ENCODE results near the gene PERM1. TPM values are rescaled to one million over a fixed set of nuclear protein-coding genes. Genes with fewer than 3 reads are reported as not detected.

Gene PERM1
- total and polyA plus RNA-seq, 2 of the 13 experiments (the other 11 are each of a cell fraction or from before 2014, with no cell fraction given), result 0.04 to 0.29 TPM

- TF ChIP-seq, protein P1, sequence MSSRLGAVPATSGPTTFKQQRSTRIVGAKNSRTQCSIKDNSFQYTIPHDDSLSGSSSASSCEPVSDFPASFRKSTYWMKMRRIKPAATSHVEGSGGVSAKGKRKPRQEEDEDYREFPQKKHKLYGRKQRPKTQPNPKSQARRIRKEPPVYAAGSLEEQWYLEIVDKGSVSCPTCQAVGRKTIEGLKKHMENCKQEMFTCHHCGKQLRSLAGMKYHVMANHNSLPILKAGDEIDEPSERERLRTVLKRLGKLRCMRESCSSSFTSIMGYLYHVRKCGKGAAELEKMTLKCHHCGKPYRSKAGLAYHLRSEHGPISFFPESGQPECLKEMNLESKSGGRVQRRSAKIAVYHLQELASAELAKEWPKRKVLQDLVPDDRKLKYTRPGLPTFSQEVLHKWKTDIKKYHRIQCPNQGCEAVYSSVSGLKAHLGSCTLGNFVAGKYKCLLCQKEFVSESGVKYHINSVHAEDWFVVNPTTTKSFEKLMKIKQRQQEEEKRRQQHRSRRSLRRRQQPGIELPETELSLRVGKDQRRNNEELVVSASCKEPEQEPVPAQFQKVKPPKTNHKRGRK (CRISPR knock-in tag; IDR thresholded peaks at IDR 0.05), result 0 out of 2 replicates have a peak, but pooled peaks have one; percentile 23
- TF ChIP-seq ZNF432 (CRISPR knock-in tag; IDR thresholded peaks at IDR 0.05; ENCODE audit: borderline replicate concordance), result no peak
- TF ChIP-seq, protein P2, sequence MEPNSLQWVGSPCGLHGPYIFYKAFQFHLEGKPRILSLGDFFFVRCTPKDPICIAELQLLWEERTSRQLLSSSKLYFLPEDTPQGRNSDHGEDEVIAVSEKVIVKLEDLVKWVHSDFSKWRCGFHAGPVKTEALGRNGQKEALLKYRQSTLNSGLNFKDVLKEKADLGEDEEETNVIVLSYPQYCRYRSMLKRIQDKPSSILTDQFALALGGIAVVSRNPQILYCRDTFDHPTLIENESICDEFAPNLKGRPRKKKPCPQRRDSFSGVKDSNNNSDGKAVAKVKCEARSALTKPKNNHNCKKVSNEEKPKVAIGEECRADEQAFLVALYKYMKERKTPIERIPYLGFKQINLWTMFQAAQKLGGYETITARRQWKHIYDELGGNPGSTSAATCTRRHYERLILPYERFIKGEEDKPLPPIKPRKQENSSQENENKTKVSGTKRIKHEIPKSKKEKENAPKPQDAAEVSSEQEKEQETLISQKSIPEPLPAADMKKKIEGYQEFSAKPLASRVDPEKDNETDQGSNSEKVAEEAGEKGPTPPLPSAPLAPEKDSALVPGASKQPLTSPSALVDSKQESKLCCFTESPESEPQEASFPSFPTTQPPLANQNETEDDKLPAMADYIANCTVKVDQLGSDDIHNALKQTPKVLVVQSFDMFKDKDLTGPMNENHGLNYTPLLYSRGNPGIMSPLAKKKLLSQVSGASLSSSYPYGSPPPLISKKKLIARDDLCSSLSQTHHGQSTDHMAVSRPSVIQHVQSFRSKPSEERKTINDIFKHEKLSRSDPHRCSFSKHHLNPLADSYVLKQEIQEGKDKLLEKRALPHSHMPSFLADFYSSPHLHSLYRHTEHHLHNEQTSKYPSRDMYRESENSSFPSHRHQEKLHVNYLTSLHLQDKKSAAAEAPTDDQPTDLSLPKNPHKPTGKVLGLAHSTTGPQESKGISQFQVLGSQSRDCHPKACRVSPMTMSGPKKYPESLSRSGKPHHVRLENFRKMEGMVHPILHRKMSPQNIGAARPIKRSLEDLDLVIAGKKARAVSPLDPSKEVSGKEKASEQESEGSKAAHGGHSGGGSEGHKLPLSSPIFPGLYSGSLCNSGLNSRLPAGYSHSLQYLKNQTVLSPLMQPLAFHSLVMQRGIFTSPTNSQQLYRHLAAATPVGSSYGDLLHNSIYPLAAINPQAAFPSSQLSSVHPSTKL (CRISPR knock-in tag; IDR thresholded peaks at IDR 0.05), result peak; percentile 71
- peak; percentile 45; the same call in 1 of the 2 replicates for TF ChIP-seq ZSCAN25 (CRISPR knock-in tag; IDR thresholded peaks at IDR 0.05)
- TF ChIP-seq, protein P3, sequence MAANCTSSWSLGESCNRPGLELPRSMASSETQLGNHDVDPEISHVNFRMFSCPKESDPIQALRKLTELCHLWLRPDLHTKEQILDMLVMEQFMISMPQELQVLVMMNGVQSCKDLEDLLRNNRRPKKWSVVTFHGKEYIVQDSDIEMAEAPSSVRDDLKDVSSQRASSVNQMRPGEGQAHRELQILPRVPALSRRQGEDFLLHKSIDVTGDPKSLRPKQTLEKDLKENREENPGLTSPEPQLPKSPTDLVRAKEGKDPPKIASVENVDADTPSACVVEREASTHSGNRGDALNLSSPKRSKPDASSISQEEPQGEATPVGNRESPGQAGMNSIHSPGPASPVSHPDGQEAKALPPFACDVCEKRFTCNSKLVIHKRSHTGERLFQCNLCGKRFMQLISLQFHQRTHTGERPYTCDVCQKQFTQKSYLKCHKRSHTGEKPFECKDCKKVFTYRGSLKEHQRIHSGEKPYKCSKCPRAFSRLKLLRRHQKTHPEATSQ (CRISPR knock-in tag; IDR thresholded peaks at IDR 0.05; ENCODE audit: borderline replicate concordance), result no peak; the same call in none of the 2 replicates
- TF ChIP-seq PPARG (CRISPR knock-in tag; conservative IDR thresholded peaks at IDR 0.05), result peak; percentile 35; the same call in 1 of the 2 replicates
- 0 out of 2 replicates have a peak, but pooled peaks have one; percentile 42 for TF ChIP-seq ZNF780A (CRISPR knock-in tag; IDR thresholded peaks at IDR 0.05)
- peak; percentile 32 for TF ChIP-seq U2AF1 (optimal IDR thresholded peaks at IDR 0.05; ENCODE audit: low read depth, low read length)
- TF ChIP-seq, protein P4, sequence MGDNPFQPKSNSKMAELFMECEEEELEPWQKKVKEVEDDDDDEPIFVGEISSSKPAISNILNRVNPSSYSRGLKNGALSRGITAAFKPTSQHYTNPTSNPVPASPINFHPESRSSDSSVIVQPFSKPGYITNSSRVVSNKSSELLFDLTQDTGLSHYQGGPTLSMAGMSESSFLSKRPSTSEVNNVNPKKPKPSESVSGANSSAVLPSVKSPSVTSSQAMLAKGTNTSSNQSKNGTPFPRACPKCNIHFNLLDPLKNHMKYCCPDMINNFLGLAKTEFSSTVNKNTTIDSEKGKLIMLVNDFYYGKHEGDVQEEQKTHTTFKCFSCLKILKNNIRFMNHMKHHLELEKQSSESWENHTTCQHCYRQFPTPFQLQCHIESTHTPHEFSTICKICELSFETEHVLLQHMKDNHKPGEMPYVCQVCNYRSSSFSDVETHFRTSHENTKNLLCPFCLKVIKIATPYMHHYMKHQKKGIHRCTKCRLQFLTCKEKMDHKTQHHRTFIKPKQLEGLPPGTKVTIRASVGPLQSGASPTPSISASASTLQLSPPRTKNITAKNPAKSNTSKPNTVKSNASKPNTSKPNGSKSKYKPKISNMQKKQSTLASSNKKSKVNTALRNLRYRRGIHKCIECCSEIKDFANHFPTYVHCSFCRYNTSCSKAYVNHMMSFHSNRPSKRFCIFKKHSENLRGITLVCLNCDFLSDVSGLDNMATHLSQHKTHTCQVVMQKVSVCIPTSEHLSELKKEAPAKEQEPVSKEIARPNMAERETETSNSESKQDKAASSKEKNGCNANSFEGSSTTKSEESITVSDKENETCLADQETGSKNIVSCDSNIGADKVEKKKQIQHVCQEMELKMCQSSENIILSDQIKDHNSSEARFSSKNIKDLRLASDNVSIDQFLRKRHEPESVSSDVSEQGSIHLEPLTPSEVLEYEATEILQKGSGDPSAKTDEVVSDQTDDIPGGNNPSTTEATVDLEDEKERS (CRISPR knock-in tag; IDR thresholded peaks at IDR 0.05), result peak; percentile 85; the same call in 1 of the 2 replicates
- no peak for TF ChIP-seq NR2F1 (CRISPR knock-in tag; IDR thresholded peaks at IDR 0.05)
- TF ChIP-seq, protein P5, sequence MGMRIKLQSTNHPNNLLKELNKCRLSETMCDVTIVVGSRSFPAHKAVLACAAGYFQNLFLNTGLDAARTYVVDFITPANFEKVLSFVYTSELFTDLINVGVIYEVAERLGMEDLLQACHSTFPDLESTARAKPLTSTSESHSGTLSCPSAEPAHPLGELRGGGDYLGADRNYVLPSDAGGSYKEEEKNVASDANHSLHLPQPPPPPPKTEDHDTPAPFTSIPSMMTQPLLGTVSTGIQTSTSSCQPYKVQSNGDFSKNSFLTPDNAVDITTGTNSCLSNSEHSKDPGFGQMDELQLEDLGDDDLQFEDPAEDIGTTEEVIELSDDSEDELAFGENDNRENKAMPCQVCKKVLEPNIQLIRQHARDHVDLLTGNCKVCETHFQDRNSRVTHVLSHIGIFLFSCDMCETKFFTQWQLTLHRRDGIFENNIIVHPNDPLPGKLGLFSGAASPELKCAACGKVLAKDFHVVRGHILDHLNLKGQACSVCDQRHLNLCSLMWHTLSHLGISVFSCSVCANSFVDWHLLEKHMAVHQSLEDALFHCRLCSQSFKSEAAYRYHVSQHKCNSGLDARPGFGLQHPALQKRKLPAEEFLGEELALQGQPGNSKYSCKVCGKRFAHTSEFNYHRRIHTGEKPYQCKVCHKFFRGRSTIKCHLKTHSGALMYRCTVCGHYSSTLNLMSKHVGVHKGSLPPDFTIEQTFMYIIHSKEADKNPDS (CRISPR knock-in tag; IDR thresholded peaks at IDR 0.05), result peak; percentile 85; the same call in 1 of the 2 replicates
- no peak for TF ChIP-seq SOX13 (IDR thresholded peaks at IDR 0.05)
- peak in 1 of 2 experiments; percentile 29; a peak in 1 of 4 replicates for TF ChIP-seq SOX13 (CRISPR knock-in tag; conservative IDR thresholded peaks at IDR 0.05 in 1 of 2, IDR thresholded peaks at IDR 0.05 in 1 of 2)
Measured at GRCh38 chr1:1000357-1001056, 18.6 kb upstream of the PERM1 start (continued).
